Tongue (tissue), 2 donors: ENCODE results near the gene MACROD2. TPM values are rescaled to one million over a fixed set of nuclear protein-coding genes. Genes with fewer than 3 reads are reported as not detected.

Experiments
- DNase-seq: peaks from one replicate; pipeline ENCODE4 v3.0.0-alpha.2; 2015
- total RNA-seq: library from RNA; depleted of rRNA; stranded (reverse); fragments of >200 nt; gene quantifications from one replicate; pipeline ENCODE4 v1.2.3, GENCODE V29; 2014

The MACROD2 gene
- total RNA-seq, 1 donor from 2014 or later: 5.0 TPM

GRCh38 chr20:15634102-15634501 is 1638.8 kb downstream of the MACROD2 start:
- DNase-seq: no peak

- DNase-seq: no peak
These were observed 1642.2 kb downstream of the MACROD2 start for GRCh38 chr20:15637546-15637945.

- peak; percentile 66 for DNase-seq
These were observed 1642.8 kb downstream of the MACROD2 start for GRCh38 chr20:15637950-15638754.

- no peak for DNase-seq
These were observed 1643.5 kb downstream of the MACROD2 start for GRCh38 chr20:15638816-15639215.

- no peak for DNase-seq
These were observed 1644.5 kb downstream of the MACROD2 start for GRCh38 chr20:15639839-15640238.

- DNase-seq: no peak
These were observed 1646.8 kb downstream of the MACROD2 start for GRCh38 chr20:15642109-15642508.

GRCh38 chr20:15642676-15643075 is 1647.4 kb downstream of the MACROD2 start:
- DNase-seq: no peak

GRCh38 chr20:15643713-15644112 is 1648.4 kb downstream of the MACROD2 start:
- DNase-seq: no peak

- no peak for DNase-seq
These were observed 1650.5 kb downstream of the MACROD2 start for GRCh38 chr20:15645816-15646215.

GRCh38 chr20:15653396-15654207 is 1658.3 kb downstream of the MACROD2 start:
- no peak for DNase-seq

GRCh38 chr20:15654208-15654649 is 1658.9 kb downstream of the MACROD2 start:
- DNase-seq: peak; percentile 29

GRCh38 chr20:15655295-15655874 is 1660.1 kb downstream of the MACROD2 start:
- DNase-seq: peak; percentile 65

GRCh38 chr20:15656124-15656523 is 1660.8 kb downstream of the MACROD2 start:
- DNase-seq: no peak

GRCh38 chr20:15658295-15658694 is 1663.0 kb downstream of the MACROD2 start:
- no peak for DNase-seq

- DNase-seq: no peak
These were observed 1677.9 kb downstream of the MACROD2 start for GRCh38 chr20:15673206-15673605.

GRCh38 chr20:15674253-15675060 is 1679.1 kb downstream of the MACROD2 start:
- DNase-seq: no peak

GRCh38 chr20:15675061-15675514 is 1679.8 kb downstream of the MACROD2 start:
- no peak for DNase-seq

GRCh38 chr20:15675813-15676484 is 1680.6 kb downstream of the MACROD2 start:
- no peak for DNase-seq

- no peak for DNase-seq
These were observed 1681.5 kb downstream of the MACROD2 start for GRCh38 chr20:15676815-15677214.

- DNase-seq: no peak
These were observed 1687.4 kb downstream of the MACROD2 start for GRCh38 chr20:15682690-15683089.

GRCh38 chr20:15692570-15692969 is 1697.3 kb downstream of the MACROD2 start:
- DNase-seq: no peak
